HG03460 (cell line): Measurements from ENCODE around the gene PHC2.
A peak's percentile ranks its signal among the peaks of the same experiment; 100 is the strongest.

ENCODE experiments used
- ATAC-seq: cut with Tn5 transposase; IDR thresholded peaks from one replicate; pipeline ENCODE4 v1.9.1; 2021; ENCODE audit not compliant: unreplicated experiment

Gene PHC2

GRCh38 chr1:33430692-33431593, at the start of gene PHC2:
Gene PHC2, minus strand, starts transcription at chr1:33431095. Its CDS starts 55,556 bp downstream, at chr1:33375539.
- peak; percentile 91 for ATAC-seq

- no peak for ATAC-seq
Observed at GRCh38 chr1:33477451-33477850, 46.6 kb upstream of the PHC2 start.

GRCh38 chr1:33473900-33474299, 43.0 kb upstream of the PHC2 start:
- no peak for ATAC-seq

- peak; percentile 89 for ATAC-seq
Observed at GRCh38 chr1:33472269-33472980, 41.5 kb upstream of the PHC2 start, which contains the start of gene ZSCAN20. Gene ZSCAN20, plus strand, starts transcription at chr1:33472645. Its CDS starts 6,644 bp downstream, at chr1:33479289.

DNA sequence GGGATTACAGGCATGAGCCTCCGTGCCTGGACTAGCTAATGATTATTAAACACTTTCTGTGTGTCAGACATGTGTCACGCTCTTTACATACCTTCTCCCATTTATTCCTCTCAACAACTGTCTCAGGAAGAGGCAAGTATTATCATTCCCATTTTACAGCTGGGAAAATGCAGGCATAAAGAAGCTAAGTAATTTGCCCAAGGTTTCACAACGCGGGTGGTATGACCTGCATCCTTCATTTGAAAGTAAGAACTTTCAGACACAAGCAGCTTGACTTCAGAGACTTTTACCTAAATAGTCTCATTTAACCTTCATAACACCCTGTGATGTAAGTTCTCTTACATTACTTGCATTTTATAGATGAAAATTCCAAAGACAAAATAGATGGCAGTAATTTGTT, 40.5 kb upstream of the PHC2 start:
- no peak for ATAC-seq

DNA sequence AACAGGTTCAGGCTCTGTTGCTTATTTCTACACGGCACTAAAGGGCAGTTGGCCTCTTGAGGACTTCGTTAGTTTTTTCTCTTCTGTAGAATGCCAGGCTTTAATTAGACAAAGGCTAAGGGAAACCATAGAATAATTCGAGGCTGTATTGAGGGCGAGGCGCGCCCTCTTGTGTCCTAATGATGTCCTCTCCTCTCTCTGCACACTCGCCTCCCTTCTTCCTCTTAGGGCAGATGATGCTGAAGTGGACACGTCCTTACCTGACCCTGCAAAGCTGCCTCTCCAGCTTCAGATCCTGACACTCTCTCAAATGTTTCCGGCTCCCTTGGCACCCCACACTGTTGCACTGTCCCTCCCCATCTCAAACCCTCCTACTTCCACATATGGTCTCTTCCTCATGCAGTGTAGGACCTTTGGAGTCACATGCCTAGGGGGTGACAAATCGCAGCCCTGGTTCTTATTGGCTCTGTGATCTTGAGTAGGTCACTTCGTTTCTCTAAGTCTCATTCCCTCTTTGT, 39.7 kb upstream of the PHC2 start:
- peak; percentile 38 for ATAC-seq

DNA sequence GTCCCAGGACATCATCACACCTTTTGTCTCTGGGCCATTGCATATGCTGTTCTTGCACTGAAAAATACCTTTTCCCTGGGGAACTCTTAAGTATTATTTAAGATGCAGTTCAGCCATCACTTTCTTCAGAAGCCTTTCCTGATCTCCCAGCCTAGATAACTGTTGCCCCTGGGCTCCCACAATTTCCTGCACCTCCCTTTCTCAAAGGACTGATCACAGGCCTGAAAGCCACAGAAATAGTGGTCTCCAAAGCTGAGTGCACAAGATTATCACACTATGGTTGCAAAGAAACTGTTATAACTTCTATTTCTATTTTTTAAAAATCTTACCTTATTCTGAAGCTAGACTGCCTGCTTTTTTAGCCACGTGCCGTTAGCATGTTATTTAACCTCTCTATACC, 38.8 kb upstream of the PHC2 start:
- no peak for ATAC-seq

GRCh38 chr1:33468967-33469366, 38.1 kb upstream of the PHC2 start:
- ATAC-seq, result no peak

DNA sequence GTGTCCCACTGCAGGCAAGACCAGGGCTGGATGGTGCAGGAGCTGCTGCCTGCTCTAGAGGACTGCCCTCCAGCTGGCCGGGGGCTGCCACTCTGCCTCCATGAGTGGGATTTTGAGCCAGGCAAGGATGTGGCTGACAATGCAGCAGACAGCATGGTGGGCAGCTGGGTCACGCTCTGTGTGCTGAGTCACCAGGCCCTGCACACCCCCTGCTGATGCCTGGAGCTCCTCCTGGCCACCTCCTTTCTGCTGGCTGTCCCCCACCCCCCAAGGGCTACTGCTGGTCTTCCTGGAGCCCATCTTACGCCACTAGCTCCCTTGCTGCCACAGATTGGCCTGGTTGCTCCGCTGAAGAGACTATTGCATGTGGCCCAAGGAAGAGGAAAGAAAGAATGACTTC, 37.6 kb upstream of the PHC2 start:
- ATAC-seq, result no peak

DNA sequence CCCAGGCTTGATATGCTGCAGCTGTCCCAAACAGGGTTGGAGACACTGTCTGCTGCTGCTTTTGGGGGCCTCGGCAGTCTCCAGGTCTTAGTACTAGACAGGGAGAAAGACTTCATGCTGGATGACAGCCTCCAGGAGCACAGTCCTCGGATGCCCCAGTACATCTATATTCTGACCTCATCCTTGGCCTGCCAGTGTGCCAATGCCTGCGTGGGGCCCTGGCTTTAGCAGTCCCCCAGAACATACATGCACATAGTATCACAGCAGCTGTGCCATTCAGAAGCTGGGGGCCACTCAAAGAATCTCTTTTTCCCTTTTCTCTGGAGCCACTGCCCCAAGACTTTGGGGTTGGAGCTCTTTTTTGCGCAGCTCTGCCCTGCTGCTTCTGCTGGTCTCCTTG, 37.1 kb upstream of the PHC2 start:
- no peak for ATAC-seq

DNA sequence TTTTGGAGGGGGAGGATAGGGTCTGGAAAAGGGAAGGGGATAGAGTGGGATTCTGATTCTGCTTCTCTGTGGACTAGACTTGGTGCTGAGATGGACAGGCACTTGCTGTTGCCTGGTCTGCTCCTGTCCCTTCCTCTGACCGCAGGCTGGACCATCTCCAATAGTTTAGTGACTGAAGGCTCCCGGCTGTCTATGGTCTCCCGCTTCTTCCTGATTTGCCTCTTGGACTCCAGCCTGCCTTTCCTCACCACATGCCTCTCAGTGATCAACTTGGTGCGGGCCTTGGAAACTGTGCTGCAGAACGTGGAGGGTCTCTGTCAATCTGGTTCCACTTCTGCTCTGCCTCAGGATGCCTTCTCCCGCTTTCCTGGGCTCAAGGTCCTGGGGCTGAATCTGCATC, 35.3 kb upstream of the PHC2 start:
- ATAC-seq, result no peak

DNA sequence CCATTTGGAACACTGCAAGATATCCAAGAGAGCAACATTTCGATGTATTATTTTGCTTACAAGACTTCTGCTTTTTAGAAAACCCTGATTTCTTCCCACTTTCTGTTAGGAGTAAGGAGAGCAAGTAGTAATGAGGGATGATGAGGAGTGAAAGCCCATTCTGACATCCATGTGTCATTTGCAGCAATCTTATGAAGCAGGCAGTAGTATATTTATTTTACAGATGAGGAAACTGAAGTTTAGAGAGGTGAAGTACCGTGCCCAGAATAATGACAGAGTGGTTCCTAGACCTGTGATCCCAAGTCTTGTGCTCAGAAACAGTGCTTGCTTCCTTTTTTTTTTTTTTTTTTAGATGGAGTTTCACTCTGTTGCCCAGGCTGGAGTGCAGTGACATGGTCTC, 34.4 kb upstream of the PHC2 start:
- no peak for ATAC-seq

DNA sequence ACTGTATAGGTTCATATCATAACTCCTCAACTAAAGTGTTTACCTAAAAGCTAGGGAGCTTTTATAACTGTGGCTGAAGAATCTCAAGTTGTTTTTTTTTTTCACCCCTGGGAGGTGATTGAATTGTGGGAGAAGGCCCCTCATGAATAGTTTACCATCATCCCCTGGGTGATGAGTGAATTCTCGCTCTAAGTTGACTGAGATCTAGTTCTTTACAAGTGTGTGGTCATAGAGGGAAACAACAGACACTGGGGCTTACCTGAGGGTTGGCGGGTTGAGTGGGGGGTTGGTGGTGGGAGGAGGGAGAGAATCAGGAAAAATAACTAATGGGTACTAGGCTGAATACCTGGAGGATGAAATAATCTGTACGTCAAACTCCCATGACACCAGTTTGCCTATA, 33.7 kb upstream of the PHC2 start:
- ATAC-seq, result no peak

DNA sequence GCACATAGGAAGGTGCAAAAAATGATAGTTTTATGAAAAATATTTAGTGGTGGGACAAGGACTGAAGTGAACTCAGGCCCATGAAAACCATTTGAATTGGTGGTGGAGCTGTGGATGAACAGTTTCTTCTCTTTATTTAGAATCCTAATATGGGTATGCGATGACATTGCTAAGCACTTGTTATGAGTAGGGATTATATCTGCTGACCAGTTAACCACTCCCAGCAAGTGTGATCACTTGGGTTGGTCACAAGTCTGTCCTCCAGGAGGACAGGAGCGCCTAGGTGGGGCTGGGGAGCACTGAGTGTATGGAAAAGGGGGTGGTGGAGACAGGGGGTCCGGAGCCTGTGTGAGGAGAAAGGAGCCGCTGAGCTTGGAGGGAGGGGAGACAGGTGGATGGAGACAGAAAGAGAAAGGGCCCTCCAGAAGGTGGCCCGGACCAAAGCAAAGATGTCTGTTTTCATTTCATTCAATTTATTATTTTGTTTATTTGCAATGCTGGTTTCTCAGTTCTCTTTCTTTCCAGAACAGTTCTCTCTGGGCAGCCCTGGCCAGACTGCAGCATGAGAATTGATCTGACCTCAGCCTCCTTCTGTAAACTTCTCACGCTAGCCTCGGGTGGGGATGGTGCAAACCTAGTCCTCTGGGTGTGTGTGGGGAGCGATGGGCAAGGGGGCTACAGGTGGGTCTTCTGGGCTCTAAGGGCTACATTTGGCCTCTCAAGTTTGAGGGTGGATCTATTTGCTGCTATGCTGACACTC, 31.7 kb upstream of the PHC2 start:
- ATAC-seq, result no peak

GRCh38 chr1:33460947-33461629, 30.2 kb upstream of the PHC2 start:
- peak; percentile 68 for ATAC-seq

GRCh38 chr1:33460144-33460543, 29.2 kb upstream of the PHC2 start:
- no peak for ATAC-seq

GRCh38 chr1:33459691-33460090, 28.8 kb upstream of the PHC2 start:
- ATAC-seq, result no peak

DNA sequence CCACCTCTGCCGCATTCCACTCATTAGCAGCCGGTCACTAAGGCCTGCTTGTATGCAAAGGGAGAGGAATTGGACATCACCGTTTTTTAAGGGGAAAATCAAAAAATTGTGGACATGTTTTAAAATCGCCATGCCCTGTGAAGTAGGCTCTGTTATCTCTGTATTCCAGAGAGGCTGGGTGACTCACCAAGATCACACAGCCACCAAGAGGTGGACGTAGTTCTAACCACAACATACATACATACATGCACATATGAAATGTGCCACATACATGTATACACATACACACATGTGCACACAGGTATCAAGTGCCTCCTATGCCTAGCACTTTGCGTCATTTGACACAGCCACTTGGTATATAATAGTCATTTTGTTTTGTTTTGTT, 25.6 kb upstream of the PHC2 start:
- no peak for ATAC-seq

DNA sequence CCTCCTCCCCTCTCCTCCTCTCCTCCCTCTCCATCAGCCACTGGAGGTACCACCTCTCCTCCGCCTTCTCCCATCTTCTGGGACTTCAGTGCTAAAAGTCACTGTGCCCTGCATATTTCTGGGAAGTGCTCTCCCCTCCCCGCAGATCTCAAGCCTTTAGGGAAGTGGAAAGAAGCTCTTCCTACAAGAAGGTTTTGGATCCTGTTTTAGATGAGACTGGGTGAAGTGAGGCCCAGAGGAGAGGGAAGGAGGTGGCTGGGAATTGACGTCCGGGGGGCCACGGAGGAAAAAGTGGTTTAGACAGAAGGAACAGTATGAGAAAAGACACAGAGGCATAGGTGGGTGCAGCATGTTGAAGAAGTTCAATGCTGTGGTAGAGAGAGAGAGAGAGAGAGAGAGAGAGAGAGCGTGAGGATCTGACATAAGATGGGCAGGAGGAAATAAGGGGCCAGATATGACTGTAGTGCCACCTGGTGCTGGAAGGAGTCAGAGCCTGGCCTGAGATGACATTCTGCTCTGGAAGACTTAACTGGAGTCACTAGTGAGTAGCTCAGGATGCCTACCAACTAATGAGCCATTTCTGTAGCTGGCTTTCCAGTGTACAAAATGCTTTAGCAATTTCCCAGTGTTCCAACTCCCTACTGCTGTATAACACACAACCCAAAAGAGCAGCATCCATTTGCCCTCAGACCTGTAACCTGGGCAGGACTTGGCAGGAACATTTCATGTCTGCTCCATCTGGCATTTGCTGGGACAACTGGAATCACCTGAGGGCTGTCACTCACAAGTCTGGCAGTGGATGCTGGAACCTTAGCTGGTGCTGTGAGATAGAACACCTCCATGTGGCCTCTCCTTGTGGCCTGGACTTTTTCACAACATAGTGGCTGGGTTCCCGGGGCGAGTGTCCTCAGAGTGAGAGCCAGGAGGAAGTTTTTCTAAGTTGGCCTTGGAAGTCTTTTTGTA, 24.9 kb upstream of the PHC2 start:
- ATAC-seq, result peak; percentile 66
